HEK293 (cell line): Measurements from ENCODE around the gene CTSD.

Source experiments
- BCL11A ChIP-seq: fragments of 450-650 bp; formaldehyde crosslinking; IDR thresholded peaks from 2 replicates; pipeline ENCODE4 v1.5.1; 2016; ENCODE audit warnings: low read depth, missing biosample characterization, missing genetic modification characterization
- BCL6B ChIP-seq: fragments of 450-650 bp; formaldehyde crosslinking; IDR thresholded peaks from 2 replicates; pipeline ENCODE4 v1.5.1; 2017; ENCODE audit warnings: missing biosample characterization, missing genetic modification characterization
- CTCF ChIP-seq: fragments of 450-650 bp; formaldehyde crosslinking; IDR thresholded peaks from 2 replicates; pipeline ENCODE4 v1.5.1; 2016; ENCODE audit warnings: missing biosample characterization, missing genetic modification characterization
- KLF9 ChIP-seq: fragments of 450-650 bp; formaldehyde crosslinking; IDR thresholded peaks from 2 replicates; pipeline ENCODE4 v1.5.1; 2016; ENCODE audit warnings: missing biosample characterization, missing genetic modification characterization, low read depth
- REST ChIP-seq: fragments of 450-650 bp; formaldehyde crosslinking; IDR thresholded peaks from 2 replicates; pipeline ENCODE4 v1.5.1; 2016; ENCODE audit warnings: missing biosample characterization, missing genetic modification characterization
- ZBTB48 ChIP-seq: fragments of 450-650 bp; formaldehyde crosslinking; IDR thresholded peaks from 2 replicates; pipeline ENCODE4 v1.5.1; 2016; ENCODE audit warnings: missing biosample characterization, missing genetic modification characterization
- ZNF202 ChIP-seq: fragments of 450-650 bp; formaldehyde crosslinking; IDR thresholded peaks from 2 replicates; pipeline ENCODE4 v1.5.1; 2016; ENCODE audit warnings: missing biosample characterization, missing genetic modification characterization, borderline replicate concordance
- ZNF292 ChIP-seq: fragments of 450-650 bp; formaldehyde crosslinking; IDR thresholded peaks from 2 replicates; pipeline ENCODE4 v1.5.1; 2016; ENCODE audit warnings: low read depth, missing biosample characterization, missing genetic modification characterization, borderline replicate concordance
- ZNF302 ChIP-seq: fragments of 450-650 bp; formaldehyde crosslinking; IDR thresholded peaks from 2 replicates; pipeline ENCODE4 v1.5.1; 2016; ENCODE audit warnings: missing biosample characterization, missing genetic modification characterization, low read depth
- ZNF704 ChIP-seq: fragments of 450-650 bp; formaldehyde crosslinking; IDR thresholded peaks from 2 replicates; pipeline ENCODE4 v1.5.1; 2016; ENCODE audit warnings: missing biosample characterization, missing genetic modification characterization
- ZNF747 ChIP-seq: fragments of 450-650 bp; formaldehyde crosslinking; IDR thresholded peaks from 2 replicates; pipeline ENCODE4 v1.5.1; 2016; ENCODE audit warnings: missing biosample characterization, missing genetic modification characterization
- ZNF768 ChIP-seq: fragments of 450-650 bp; formaldehyde crosslinking; IDR thresholded peaks from 2 replicates; pipeline ENCODE4 v1.5.1; 2018; ENCODE audit warnings: missing biosample characterization, mild to moderate bottlenecking, missing genetic modification characterization

GRCh38 chr11:1751531-1751921 is 12.2 kb downstream of the CTSD start:
- no peak for TF ChIP-seq ZNF202
- TF ChIP-seq ZNF704 (tag by site-specific recombination): no peak
- TF ChIP-seq ZBTB48 (tag by site-specific recombination): no peak
- TF ChIP-seq BCL6B (tag by site-specific recombination): no peak
- no peak for TF ChIP-seq CTCF
- no peak for TF ChIP-seq REST
- TF ChIP-seq KLF9 (tag by site-specific recombination): no peak
- no peak for TF ChIP-seq BCL11A (tag by site-specific recombination)
- no peak for TF ChIP-seq ZNF747
- TF ChIP-seq ZNF292: no peak
- TF ChIP-seq ZNF302 (tag by site-specific recombination): no peak
- TF ChIP-seq ZNF768 (tag by site-specific recombination): no peak
